Activated CD4-positive, alpha-beta T cell treated with anti-CD3 and anti-CD28 coated beads, Interleukin-2, amount 50 U/mL, for 48 hours (primary cell): ENCODE results near the gene CNTNAP2.
"Not testable (repeated sequence)": the region's sequence is repeated elsewhere in the genome, so short reads cannot be mapped to it uniquely, and the experiment has no call there.

ENCODE experiments used
- DNase-seq, 2 experiments: peaks; one replicate each; pipeline ENCODE4 v3.0.0-alpha.2; 2020

CNTNAP2 gene

DNA sequence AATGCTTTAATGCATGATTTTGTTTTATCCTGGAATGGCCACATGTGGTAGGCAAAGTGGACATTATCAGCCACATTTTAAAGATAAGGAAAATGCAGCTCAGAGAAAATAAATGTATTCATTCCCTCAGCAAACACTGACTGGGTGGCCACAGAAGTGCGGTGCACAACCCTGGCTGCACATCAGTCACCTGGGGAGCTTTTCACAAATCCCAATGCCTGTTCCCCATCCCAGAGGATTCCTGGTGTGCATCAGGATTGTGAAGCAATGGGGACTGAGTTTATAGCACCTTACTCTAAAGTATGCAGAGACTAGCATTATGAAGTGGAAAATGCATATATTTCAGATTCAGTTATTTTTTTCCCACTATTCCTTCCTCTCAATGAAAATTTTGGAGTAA is 2280.5 kb downstream of the CNTNAP2 start:
- no peak for DNase-seq

GRCh38 chr7:148397551-148397950 is 2280.9 kb downstream of the CNTNAP2 start:
- DNase-seq, result no peak

GRCh38 chr7:148397985-148398384 is 2281.4 kb downstream of the CNTNAP2 start:
- DNase-seq, result no peak

DNA sequence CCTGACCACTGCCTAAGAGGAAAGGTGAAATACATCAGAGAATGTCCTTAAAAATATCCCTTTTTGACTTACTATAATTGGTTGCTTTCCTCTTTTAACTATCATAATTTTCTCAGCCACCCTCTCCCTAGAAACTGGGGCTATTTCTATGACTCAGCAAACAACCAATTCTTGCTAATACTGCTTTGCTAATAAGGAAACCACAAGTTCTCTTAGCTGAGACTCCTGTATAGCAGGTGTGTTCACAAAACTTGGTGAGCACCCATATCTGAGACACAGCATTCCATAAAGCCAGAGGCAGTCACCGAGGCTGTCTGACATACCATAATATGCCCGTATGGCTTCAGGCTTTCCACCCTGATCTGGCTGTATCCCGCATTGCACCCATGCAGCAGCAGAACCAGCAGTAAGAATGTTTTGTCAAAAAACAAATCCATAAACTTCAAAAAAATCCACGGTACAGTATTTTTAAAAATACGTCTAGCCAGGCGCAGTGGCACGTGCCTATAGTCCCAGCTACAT is 2282.3 kb downstream of the CNTNAP2 start:
- no peak for DNase-seq

DNA sequence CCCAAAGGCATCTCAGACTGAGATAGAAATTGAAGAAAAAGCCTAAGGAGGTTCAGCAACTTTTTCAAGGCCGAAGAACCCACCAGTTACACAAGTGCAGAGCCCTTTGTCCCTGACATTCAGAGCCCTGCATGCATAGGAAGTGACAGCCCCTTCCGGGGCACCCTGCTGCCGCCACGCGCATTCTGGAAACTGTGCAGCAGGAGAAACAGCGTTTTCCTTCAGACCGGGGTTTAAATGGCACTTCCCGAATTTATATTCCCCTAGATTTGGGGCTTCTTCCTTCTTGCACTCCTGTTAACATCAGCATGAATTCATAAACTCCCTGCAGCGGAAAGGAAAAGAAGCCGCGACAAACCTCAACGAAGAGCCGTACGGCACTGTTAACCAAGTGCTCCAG is 2283.5 kb downstream of the CNTNAP2 start:
- DNase-seq, result no peak

DNA sequence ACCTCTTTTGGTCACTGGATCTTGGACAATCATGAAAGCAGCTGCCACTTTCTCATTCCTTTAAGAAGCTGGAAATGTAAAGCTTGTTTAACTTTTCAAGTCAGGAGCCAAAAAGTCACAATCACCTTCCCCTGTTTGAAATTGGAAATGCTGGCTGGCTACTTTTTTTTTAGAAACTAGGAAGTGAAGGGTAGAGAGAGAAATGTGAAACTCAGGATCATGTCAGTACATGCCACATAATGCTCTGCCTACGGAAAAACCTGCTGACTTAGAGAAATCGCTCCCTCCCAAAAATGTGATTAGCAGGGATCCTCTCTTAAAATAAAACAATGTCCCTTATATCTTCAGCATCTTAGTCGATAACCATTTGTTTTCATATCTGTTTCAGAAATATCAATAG is 2285.6 kb downstream of the CNTNAP2 start:
- DNase-seq, result no peak

- DNase-seq, result no peak
Observed at GRCh38 chr7:148403466-148403993, 2286.9 kb downstream of the CNTNAP2 start.

DNA sequence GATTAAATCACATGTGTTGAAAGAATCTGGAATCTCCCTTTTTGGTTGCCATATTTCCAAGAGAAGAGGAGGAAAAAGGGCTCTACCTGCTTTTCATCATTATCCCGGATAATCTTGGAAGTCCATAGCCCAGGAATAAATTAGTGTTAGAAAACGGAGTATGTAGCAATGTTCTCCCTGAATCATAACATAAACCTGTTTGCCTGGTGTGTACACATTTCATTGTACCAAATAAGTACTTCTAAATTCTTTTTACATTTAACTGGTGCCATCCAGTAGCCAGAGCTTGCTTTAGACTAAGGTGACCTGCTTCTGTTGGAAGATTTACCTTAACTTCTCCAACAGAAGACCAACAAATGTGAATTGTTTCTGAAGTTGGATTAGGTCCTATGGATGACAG is 2291.7 kb downstream of the CNTNAP2 start:
- no peak for DNase-seq

- no peak for DNase-seq
Observed at GRCh38 chr7:148410905-148411304, 2294.3 kb downstream of the CNTNAP2 start.

DNA sequence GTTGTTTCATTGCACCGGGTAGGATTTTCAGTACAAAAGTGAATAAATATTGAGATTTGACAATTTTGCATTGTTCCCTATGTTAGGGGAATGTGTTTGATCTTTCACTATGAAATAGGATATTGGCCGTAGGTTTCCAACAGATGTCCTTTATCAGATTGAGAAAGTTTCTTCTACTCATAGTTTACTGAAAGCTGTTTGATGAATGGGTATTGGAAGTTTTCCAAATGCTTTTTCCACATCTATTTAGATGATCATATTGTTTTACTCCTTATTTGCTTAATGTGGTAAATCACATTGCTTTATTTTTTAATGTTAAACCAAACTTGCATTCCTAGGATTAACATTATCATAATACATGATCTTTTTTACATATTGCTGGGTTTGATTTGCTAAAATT is 2296.1 kb downstream of the CNTNAP2 start:
- DNase-seq, result no peak

DNA sequence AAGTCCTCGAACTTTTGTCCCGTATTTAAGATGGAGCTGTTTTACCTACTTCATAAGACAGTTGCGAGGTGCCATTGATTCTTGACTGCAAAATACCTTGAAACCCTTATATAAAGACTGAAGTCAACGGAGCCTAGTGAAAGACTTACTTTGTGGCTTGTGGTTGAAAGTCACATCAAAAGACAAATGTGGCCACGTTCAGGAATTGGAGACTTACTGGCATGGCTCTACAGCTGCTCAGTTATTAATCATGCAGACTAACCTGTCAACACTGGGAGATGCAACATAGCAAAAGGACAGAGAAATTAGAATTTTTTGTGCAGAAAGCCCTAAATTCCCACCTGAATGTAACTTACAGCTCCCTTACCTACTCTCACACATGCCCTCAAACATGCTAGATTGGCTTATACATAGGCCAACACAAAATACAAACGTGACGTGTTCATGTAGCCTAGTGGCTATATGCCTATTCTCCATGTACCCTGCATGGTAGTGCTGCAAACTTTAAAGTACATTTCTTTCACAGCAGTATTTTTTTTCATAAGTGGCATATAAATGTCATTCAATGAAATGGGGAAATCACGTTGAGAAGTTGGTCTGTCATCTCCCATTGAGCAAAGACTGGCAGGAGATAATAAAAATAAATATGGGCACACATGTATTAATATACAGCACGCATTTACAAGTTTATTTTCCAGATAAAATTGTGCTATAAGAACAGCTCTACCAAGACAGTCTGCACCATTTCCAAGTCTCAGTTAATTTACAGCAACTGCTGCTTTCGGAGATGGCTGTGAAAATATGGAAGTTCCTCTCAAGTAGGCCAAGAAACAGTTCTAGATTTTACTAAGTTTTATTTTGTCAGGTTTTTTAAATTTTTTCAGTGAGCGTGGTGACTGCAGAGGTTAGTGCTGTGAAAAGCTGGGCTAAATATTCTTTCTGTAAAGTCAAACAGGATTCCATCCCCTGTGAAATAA is 2303.5 kb downstream of the CNTNAP2 start:
- no peak for DNase-seq

- no peak for DNase-seq
Observed at GRCh38 chr7:148422030-148422429, 2305.4 kb downstream of the CNTNAP2 start.

DNA sequence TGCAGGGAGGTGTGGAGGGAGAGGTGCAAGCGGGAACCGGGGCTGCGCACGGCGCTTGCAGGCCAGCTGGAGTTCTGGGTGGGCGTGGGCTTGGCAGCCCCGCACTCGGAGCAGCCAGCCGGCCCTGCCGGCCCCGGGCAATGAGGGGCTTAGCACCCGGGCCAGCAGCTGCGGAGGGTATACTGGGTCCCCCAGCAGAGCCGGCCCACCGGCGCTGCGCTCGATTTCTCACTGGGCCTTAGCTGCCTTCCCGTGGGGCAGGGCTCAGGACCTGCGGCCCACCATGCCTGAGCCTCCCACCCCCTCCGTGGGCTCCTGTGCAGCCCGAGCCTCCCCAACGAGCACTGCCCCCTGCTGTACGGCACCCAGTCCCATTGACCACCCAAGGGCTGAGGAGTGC is 2309.8 kb downstream of the CNTNAP2 start:
- DNase-seq, result not testable (repeated sequence)

DNA sequence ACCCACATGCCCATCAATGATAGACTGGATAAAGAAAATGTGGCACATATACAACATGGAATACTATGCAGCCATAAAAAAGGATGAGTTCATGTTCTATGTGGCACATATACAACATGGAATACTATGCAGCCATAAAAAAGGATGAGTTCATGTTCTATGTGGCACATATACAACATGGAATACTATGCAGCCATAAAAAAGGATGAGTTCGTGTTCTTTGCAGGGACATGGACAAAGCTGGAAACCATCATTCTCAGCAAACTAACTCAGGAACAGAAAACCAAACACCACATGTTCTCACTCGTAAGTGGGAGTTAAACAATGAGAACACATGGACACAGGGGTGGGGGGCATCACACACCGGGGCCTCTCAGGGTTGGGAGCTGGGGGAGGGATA is 2314.1 kb downstream of the CNTNAP2 start:
- DNase-seq, result not testable (repeated sequence)

DNA sequence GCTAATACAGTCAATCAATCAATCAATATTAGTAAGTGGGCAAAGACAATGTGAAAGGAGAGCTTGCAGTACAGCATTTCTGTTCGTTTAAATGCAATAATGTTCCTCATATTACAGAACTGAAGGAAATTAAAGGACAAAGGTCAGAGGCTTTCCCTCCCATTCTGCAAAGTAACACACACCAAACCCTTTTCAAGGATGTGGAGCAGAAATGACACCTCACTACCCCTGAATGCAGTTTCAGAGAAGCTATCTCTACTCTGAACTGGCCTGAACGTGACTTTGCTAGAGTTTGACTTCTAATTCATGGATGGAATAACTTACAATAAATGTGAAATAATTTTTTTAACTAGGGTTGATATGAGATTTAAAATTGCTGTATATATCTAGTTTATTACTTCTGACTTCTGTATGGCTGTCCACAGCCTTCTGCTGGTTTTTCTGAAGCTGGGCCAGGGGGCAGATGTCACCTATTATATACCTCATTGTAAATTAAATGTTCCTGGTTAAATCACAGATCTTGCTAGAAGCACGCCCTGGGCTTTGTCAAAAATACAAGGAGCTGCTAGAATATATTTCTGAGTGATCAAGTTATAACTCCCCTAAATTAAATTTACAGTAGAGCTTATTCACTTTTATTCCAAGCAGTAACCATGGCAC is 2317.1 kb downstream of the CNTNAP2 start:
- no peak for DNase-seq

DNA sequence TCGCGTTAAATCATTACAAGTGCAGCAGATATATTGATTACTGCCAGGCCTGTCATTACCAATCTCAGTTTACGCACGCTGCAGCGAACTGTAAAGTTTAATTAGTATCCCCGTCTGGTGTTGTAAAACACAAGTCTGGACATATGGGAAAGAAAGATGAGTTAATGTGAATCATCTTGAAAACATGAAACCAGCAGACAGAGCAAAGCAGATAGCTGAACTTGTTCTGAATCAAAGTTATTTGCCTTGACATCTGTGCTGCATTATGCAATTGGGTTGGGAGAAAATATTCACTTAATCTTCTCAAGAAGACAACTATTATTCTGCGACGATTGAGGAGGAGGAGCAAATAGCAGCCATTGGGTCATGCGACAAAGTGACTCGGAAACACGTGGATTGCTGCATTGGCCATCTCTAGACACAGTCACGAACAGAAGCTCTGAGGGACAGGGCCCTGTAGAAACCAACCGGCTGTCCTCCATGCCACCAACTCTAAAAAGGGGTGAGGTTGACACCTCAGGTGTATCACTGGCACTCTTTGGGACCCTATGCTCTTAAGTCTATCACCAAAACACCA is 2317.7 kb downstream of the CNTNAP2 start:
- no peak for DNase-seq

GRCh38 chr7:148434887-148435286 is 2318.3 kb downstream of the CNTNAP2 start:
- DNase-seq, result no peak

DNA sequence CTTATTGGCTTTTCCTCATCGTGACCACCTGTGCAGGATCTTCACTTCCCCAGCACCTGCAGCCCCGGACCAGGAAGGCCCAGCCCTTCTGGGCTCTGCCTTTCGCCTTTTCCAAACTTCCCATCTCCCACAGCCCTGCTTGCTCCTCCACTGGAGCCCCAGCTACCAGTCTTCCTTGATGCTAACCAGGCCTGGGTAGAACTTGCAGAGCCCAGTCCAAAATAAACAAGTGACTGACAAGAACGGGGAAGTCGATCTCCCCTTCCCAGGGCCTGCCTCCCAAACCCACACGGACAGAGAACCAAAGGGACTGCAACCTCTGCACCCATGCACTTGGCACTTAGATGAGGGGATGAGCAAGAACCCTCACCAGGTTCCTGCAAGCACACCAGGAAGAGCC is 2319.1 kb downstream of the CNTNAP2 start:
- DNase-seq, result no peak

- DNase-seq, result no peak
Observed at GRCh38 chr7:148436135-148436534, 2319.5 kb downstream of the CNTNAP2 start.

DNA sequence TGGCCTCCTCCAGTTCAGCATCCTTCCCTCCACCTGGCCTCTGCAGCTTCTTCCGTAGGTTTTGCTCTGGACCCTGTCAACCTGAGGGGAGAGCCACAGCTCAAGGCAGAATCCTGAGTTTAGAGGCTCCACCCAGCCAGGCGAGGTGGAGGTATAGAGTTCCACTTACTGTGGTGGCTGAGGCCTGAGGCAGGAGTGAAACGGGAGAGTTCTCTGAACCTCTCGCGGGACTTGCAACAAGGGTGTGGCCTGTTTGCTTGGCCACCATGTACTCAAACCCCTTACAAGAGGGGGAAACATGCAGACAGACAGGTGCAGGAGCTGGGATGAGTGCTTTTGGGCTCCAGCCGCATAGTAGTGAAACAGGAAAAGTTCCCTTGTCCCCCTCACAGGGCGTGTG is 2320.0 kb downstream of the CNTNAP2 start:
- no peak for DNase-seq

- no peak for DNase-seq
Observed at GRCh38 chr7:148437043-148437442, 2320.4 kb downstream of the CNTNAP2 start.

DNA sequence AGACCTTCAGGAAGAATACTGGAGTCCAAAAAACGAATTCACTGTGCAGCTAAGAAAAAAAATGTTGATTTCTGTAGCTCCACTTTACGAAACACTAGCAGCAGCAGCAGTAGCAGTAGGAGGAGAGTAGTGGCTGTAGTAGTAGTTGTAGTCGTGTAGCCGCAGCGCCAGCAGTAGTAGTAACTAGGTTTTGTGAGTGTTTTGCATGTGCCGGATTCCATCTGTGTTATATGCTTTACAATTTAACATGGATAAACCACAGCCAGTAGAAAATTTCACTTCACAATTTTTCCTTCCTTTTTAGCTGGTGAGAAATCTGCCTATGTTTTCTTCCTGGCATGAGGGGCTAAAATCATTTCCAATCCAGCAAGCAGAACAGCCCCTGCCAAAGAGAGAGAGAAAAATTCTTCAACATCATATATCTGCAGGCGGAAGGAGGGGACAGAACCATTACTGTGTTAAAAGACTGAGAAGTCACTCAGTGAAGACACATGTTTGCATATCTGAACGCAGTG is 2325.6 kb downstream of the CNTNAP2 start:
- DNase-seq, result no peak

- DNase-seq, result no peak
Observed at GRCh38 chr7:148442933-148443332, 2326.3 kb downstream of the CNTNAP2 start.
